A673 (cell line): Measurements from ENCODE around the gene PCNX3.

ENCODE experiments used
- EZH2 ChIP-seq: fragments of 200-600 bp; sonication (generic); IDR thresholded peaks from 2 replicates; pipeline ENCODE4 v1.6.1; 2017; ENCODE audit warnings: borderline replicate concordance, low read depth, mild to moderate bottlenecking, mixed read lengths, antibody characterized with exemption, low read length; ENCODE audit not compliant: poor library complexity, severe bottlenecking
- TF ChIP-seq, protein P1 (sequence below): fragments of 300-800, 200-600 bp; sonication (generic); conservative IDR thresholded peaks from 2 replicates; pipeline ENCODE4 v1.5.1; 2017; ENCODE audit warnings: low read depth, mild to moderate bottlenecking, antibody characterized with exemption, low read length, moderate library complexity, mixed read lengths

DNA sequence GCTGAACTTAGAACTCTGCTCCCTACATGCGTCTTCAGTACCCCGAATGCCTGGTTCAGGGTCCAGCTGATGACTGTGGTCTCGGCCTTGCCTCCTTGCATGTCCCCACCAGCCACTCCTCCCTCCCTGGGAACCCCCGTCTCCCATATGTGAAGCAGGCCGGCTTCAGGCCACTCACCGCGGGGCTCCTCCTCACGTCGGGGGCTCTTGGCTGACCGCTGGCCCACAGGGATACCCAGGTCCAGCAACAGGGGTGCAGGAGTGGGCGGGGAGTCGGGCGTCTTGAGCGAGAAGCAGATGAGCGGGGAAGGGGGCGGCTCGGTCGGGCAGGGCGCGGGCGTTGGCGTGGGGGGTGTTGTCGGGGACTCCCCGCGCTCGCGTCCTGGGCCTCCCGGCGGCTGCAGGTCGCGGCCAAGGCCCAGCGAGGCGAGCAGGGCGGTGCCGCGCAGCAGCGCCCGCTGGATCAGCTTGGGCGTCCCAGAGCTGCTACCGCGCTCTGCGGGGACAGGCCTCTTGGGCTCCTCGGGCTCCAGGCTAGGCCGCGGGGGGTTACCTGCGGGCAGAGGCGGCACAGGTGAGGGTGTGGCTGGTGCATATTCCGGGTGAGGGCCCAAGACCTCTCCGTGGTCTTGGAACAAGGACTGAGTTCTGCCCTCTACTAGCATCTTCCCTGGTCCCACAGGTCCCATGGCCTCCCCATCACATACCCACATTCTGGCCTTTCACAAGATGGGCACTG is 16.2 kb upstream of the PCNX3 start:
- TF ChIP-seq, protein P1, sequence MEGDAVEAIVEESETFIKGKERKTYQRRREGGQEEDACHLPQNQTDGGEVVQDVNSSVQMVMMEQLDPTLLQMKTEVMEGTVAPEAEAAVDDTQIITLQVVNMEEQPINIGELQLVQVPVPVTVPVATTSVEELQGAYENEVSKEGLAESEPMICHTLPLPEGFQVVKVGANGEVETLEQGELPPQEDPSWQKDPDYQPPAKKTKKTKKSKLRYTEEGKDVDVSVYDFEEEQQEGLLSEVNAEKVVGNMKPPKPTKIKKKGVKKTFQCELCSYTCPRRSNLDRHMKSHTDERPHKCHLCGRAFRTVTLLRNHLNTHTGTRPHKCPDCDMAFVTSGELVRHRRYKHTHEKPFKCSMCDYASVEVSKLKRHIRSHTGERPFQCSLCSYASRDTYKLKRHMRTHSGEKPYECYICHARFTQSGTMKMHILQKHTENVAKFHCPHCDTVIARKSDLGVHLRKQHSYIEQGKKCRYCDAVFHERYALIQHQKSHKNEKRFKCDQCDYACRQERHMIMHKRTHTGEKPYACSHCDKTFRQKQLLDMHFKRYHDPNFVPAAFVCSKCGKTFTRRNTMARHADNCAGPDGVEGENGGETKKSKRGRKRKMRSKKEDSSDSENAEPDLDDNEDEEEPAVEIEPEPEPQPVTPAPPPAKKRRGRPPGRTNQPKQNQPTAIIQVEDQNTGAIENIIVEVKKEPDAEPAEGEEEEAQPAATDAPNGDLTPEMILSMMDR, result no peak
- TF ChIP-seq EZH2, result no peak
